H1 (cell line): ENCODE data around the gene DHX32.

Source experiments
- ASH2L ChIP-seq: fragments of 200-600, 300-600 bp; sonication (generic); IDR thresholded peaks from one replicate; pipeline ENCODE4 v1.7.1; 2017; ENCODE audit warnings: low read length
- BACH1 ChIP-seq: IDR thresholded peaks from 2 replicates; pipeline ENCODE4 v1.6.1; 2012; ENCODE audit warnings: low read length, improper control_type of control experiment
- FOSL1 ChIP-seq: IDR thresholded peaks from 2 replicates; pipeline ENCODE4 v1.6.1; 2011; ENCODE audit warnings: mild to moderate bottlenecking, low read depth, low read length, moderate library complexity; ENCODE audit not compliant: insufficient read depth
- GTF2F1 ChIP-seq: IDR thresholded peaks from 2 replicates; pipeline ENCODE4 v1.6.1; 2012; ENCODE audit warnings: low read depth, low read length, improper control_type of control experiment, borderline replicate concordance
- JUN ChIP-seq: IDR thresholded peaks from 2 replicates; pipeline ENCODE4 v1.6.1; 2011; ENCODE audit warnings: low read depth, mild to moderate bottlenecking, improper control_type of control experiment, low read length
- POLR2A ChIP-seq, 2 experiments: IDR thresholded peaks; 1 replicate in 1 of 2; 2 replicates in 1 of 2; pipeline ENCODE4 v1.6.1; 2011; ENCODE audit warnings: low read depth in 2 of 2, low read length in 2 of 2, mild to moderate bottlenecking in 2 of 2; ENCODE audit errors: control extremely low read depth in 1 of 2
- POLR2AphosphoS5 ChIP-seq: IDR thresholded peaks from 2 replicates; pipeline ENCODE4 v1.6.1; 2011; ENCODE audit warnings: low read depth, low read length
- SIN3A ChIP-seq, 2 experiments: IDR thresholded peaks in 1 of 2; conservative IDR thresholded peaks in 1 of 2; 2 replicates each; pipeline ENCODE4 v1.6.1; 2011 to 2012; ENCODE audit warnings: low read length in 2 of 2, improper control_type of control experiment in 1 of 2, low read depth in 1 of 2, mild to moderate bottlenecking in 1 of 2
- TEAD4 ChIP-seq: IDR thresholded peaks from 2 replicates; pipeline ENCODE4 v1.6.1; 2012; ENCODE audit warnings: low read depth, low read length, inconsistent platforms, mixed read lengths
- ZNF274 ChIP-seq: IDR thresholded peaks from 2 replicates; pipeline ENCODE4 v1.7.0; 2012; ENCODE audit warnings: low read length, borderline replicate concordance; ENCODE audit errors: extremely low read depth
- TF ChIP-seq, protein P1 (sequence below), 3 experiments: IDR thresholded peaks; 1 replicate in 2 of 3; 2 replicates in 1 of 3; pipeline versions ENCODE4 v1.5.1 to v1.6.1; 2011; ENCODE audit warnings: low read length in 3 of 3, mild to moderate bottlenecking in 3 of 3, inconsistent platforms in 2 of 3, low read depth in 1 of 3, moderate library complexity in 1 of 3; ENCODE audit not compliant: insufficient read depth in 1 of 3; ENCODE audit errors: control extremely low read depth in 1 of 3

DNA sequence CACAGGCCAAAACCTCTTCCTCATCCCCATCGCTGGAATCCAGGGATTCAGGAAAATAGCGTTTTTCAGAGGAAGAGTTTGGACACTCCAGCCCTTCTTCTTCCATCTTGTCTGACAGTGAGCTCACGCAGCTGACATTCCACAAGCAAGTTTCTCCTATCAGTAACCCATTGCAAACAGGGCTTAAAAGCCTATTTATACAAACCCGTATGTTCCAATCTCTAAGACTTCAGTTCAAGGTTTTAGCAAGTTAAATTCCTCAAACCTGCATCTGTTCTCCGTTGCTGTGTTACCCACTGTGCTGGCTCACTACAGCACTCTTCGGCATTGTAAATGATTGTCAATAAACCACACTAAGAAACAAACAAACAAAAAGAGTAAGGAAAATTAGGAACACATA, 373 bp downstream of the DHX32 start:
- peak; percentile 1 for TF ChIP-seq ASH2L
- TF ChIP-seq JUN, result no peak
- no peak for TF ChIP-seq ZNF274
- TF ChIP-seq, protein P1, sequence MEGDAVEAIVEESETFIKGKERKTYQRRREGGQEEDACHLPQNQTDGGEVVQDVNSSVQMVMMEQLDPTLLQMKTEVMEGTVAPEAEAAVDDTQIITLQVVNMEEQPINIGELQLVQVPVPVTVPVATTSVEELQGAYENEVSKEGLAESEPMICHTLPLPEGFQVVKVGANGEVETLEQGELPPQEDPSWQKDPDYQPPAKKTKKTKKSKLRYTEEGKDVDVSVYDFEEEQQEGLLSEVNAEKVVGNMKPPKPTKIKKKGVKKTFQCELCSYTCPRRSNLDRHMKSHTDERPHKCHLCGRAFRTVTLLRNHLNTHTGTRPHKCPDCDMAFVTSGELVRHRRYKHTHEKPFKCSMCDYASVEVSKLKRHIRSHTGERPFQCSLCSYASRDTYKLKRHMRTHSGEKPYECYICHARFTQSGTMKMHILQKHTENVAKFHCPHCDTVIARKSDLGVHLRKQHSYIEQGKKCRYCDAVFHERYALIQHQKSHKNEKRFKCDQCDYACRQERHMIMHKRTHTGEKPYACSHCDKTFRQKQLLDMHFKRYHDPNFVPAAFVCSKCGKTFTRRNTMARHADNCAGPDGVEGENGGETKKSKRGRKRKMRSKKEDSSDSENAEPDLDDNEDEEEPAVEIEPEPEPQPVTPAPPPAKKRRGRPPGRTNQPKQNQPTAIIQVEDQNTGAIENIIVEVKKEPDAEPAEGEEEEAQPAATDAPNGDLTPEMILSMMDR (IDR thresholded peaks at IDR 0.05; ENCODE audit: control extremely low read depth in 1 of 3, insufficient read depth in 1 of 3, low read depth in 1 of 3, low read length in 3 of 3), result no peak
- TF ChIP-seq GTF2F1, result no peak
- no peak for TF ChIP-seq POLR2AphosphoS5
- no peak for TF ChIP-seq TEAD4
- TF ChIP-seq POLR2A (IDR thresholded peaks at IDR 0.05; ENCODE audit: control extremely low read depth in 1 of 2, low read depth in 2 of 2, low read length in 2 of 2), result no peak
- no peak for TF ChIP-seq BACH1
- TF ChIP-seq FOSL1, result no peak
- peak in 1 of 2 experiments; percentile 59; a peak in 1 of 4 replicates for TF ChIP-seq SIN3A (conservative IDR thresholded peaks at IDR 0.05 in 1 of 2, IDR thresholded peaks at IDR 0.05 in 1 of 2; ENCODE audit: low read depth in 1 of 2, low read length in 2 of 2)
